ENCODE data around the gene APOL1. TPM values are rescaled to one million over a fixed set of nuclear protein-coding genes. Genes with fewer than 3 reads are reported as not detected.
"Not testable (repeated sequence)": the region's sequence is repeated elsewhere in the genome, so short reads cannot be mapped to it uniquely, and the experiment has no call there.

The APOL1 gene
- total RNA-seq, 1 donor, result 21.6 TPM

- DNase-seq (ENCODE audit: low read depth), result peak; percentile 36
- TF ChIP-seq, protein P1, sequence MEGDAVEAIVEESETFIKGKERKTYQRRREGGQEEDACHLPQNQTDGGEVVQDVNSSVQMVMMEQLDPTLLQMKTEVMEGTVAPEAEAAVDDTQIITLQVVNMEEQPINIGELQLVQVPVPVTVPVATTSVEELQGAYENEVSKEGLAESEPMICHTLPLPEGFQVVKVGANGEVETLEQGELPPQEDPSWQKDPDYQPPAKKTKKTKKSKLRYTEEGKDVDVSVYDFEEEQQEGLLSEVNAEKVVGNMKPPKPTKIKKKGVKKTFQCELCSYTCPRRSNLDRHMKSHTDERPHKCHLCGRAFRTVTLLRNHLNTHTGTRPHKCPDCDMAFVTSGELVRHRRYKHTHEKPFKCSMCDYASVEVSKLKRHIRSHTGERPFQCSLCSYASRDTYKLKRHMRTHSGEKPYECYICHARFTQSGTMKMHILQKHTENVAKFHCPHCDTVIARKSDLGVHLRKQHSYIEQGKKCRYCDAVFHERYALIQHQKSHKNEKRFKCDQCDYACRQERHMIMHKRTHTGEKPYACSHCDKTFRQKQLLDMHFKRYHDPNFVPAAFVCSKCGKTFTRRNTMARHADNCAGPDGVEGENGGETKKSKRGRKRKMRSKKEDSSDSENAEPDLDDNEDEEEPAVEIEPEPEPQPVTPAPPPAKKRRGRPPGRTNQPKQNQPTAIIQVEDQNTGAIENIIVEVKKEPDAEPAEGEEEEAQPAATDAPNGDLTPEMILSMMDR (IDR thresholded peaks at IDR 0.05; ENCODE audit: insufficient read depth, low read depth, low read length), result no peak
- no peak overlapping the region for H3K4me3 ChIP-seq (ENCODE audit: low read depth, low read length)
Measured at GRCh38 chr22:36287881-36288515, 35.1 kb downstream of the APOL1 start.

GRCh38 chr22:36288571-36289405 lies 35.9 kb downstream of the APOL1 start:
- no peak overlapping the region for H3K4me3 ChIP-seq (ENCODE audit: low read depth, low read length)
- TF ChIP-seq, protein P1 (IDR thresholded peaks at IDR 0.05; ENCODE audit: insufficient read depth, low read depth, low read length), result no peak
- DNase-seq (ENCODE audit: low read depth), result no peak

- H3K4me3 ChIP-seq (ENCODE audit: low read depth, low read length), result no peak overlapping the region
- TF ChIP-seq, protein P1 (IDR thresholded peaks at IDR 0.05; ENCODE audit: insufficient read depth, low read depth, low read length), result no peak
- no peak for DNase-seq (ENCODE audit: low read depth)
Measured at GRCh38 chr22:36289406-36289870, 36.5 kb downstream of the APOL1 start.

DNA sequence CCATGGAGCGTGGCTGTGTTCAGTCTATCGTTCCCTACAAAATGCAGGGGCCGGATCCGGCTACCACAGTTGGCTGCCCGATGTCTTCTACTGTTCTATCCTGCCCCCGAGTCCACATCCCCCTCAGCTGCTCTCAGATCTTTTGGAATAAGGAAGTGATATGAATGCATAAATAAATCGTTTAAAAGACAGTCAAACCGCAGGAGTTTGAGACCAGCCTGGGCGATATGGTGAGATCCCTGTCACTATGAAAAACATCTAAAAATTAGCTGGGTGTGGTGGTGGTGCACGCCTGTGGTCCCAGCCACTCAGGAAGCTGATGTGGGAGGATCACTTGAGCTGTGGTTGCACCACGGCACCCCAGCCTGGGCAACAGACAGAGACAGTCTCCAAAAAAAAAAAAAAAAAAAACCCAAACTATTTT lies 37.0 kb downstream of the APOL1 start:
- H3K4me3 ChIP-seq (ENCODE audit: low read depth, low read length); DNase-seq (ENCODE audit: low read depth): not testable (repeated sequence)

DNA sequence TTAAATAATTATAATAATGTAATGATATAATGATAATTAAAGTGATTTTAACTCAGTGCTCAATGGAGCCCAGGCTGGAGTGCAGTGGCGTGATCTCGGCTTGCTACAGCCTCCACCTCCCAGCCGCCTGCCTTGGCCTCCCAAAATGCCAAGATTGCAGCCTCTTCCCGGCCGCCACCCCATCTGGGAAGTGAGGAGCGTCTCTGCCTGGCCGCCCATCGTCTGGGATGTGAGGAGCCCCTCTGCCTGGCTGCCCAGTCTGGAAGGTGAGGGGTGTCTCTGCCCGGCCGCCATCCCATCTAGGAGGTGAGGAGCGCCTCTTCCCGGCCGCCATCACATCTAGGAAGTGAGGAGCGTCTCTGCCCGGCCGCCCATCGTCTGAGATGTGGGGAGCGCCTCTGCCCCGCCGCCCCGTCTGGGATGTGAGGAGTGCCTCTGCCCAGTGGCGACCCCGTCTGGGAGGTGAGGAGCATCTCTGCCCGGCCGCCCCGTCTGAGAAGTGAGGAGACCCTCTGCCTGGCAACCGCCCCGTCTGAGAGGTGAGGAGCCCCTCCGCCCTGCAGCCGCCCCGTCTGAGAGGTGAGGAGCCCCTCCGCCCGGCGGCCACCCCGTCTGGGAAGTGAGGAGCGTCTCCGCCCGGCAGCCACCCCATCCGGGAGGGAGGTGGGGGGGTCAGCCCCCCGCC lies 37.6 kb downstream of the APOL1 start:
- not testable (repeated sequence) for H3K4me3 ChIP-seq (ENCODE audit: low read depth, low read length); DNase-seq (ENCODE audit: low read depth)

DNA sequence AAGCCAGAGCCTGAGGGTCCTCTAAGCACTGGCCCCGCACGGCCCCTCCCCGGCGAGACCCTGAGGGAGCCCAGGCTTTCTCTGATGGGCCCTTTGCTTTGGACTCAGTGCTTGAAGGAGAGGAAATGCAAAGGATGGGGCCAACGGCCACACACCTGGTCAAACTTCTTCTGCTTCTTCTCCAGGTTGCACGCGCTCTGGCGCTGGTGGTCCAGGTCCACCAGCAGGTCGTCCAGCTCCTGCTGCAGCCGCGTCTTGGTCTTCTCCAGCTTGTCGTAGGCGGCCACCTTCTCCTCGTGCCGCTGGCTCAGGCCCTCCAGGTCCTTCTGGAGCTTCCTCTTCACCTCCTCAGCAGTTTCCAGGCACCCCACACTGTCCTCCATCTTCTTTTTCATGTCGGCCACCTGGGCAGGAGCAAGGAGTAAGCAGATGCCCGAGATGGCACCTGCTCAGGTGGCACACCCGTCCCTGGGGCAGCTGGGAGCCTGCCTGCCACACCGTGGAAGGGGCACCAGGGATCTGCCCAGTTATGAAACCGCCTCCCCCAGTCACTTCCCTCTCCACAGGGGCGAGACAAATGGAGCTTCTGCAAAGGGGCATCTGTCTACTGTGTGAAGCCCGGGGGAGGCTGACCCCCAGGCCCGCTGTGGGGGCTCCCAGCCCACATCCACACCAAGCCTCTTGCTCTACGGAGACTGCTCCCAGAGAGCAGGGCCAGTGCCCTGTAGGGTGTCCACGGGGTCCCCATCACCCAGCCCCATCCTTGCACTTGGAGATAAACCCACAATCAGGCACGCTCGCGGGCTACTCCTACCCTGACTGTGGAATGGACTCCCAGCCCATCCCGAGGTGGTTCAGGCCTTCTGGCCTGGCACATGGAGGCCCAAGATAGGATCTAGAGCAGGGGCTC lies 39.2 kb downstream of the APOL1 start:
- no peak overlapping the region for H3K4me3 ChIP-seq (ENCODE audit: low read depth, low read length)
- TF ChIP-seq, protein P1 (IDR thresholded peaks at IDR 0.05; ENCODE audit: insufficient read depth, low read depth, low read length), result no peak
- DNase-seq (ENCODE audit: low read depth), result no peak

DNA sequence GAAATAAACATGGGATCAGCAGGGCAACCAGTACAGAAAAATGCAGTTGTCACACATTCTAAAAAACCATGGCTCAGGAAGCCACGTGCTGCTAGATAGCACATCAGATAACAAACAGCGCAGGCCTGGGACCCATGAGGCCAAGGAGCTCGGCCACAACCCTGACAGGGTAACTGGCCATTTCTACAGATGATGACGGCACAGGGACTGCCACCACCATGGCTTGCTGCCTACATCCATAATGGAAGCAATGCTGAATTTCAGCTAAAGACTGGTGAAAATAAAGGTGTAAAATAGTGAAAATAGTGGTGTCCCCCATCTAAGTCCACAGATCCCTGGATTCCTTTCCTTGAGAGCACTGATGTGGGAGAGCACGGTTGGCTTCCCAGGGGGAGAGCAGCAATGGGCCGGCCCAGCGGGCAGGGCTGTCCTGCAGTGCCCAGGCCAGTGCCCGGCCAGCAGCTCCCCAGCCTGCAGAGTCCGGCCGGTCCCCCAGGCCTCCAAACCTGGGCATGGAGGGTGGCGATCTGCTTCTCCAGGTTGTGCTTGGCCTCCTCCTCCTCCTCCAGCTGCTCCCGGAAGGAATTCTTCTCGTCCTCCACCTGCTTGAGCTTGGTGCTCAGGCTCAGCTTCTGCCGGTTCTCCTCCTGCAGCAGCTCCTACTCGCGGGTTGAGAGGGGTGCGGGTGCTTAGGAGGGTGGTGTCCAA lies 40.0 kb downstream of the APOL1 start:
- H3K4me3 ChIP-seq (ENCODE audit: low read depth, low read length), result no peak overlapping the region
- no peak for DNase-seq (ENCODE audit: low read depth)
- TF ChIP-seq, protein P1 (IDR thresholded peaks at IDR 0.05; ENCODE audit: insufficient read depth, low read depth, low read length), result no peak

All from fibroblast of villous mesenchyme (primary cell).